IMR-90 (cell line): ENCODE results near the gene CCDC12. TPM values are rescaled to one million over a fixed set of nuclear protein-coding genes. Genes with fewer than 3 reads are reported as not detected.

Experiments
- ATAC-seq: fragments of 200-7000 bp; cut with Tn5 transposase; 2 replicates; pipeline ENCODE4 v1.9.1; 2020; ENCODE audit warnings: low read depth, mild to moderate bottlenecking, moderate library complexity
- BruUV-seq: library from RNA; stranded (reverse); fragments of 400-500 nt; replicated peaks from 2 replicates; lab custom pipeline; 2021; lab: Mats Ljungman, UMichigan
- CTCF ChIA-PET: fragments of 300-600 bp; formaldehyde crosslinking; extraction: SDS; loops from one replicate; lab custom pipeline; 2021; ENCODE audit warnings: antibody characterized with exemption; lab: Yijun Ruan, JAX
- POLR2A ChIA-PET: fragments of 300-600 bp; sonication (Branson Sonifier 250); formaldehyde crosslinking; loops from one replicate; lab custom pipeline; 2022; ENCODE audit warnings: antibody characterized with exemption; ENCODE audit not compliant: unreplicated experiment; lab: Charles Lee
- DNase-seq: peaks from one replicate; pipeline ENCODE4 v3.0.0; 2013
- H2AFZ ChIP-seq: replicated peaks from 2 replicates; pipeline ENCODE3; 2013; ENCODE audit warnings: low read length, mild to moderate bottlenecking; ENCODE audit not compliant: poor library complexity
- H2AK5ac ChIP-seq: 2 replicates; pipeline ENCODE4 v1.6.1; 2013; ENCODE audit warnings: low read depth, low read length, inconsistent platforms
- H2AK9ac ChIP-seq: replicated peaks from 2 replicates; pipeline ENCODE3; 2013; ENCODE audit warnings: mild to moderate bottlenecking, low read depth, low read length, moderate library complexity; ENCODE audit not compliant: poor library complexity
- H2BK120ac ChIP-seq: 2 replicates; pipeline ENCODE4 v1.6.1; 2013; ENCODE audit warnings: low read depth, low read length, inconsistent platforms
- H2BK15ac ChIP-seq: 3 replicates; pipeline ENCODE4 v1.6.1; 2013; ENCODE audit warnings: low read depth, low read length, inconsistent platforms
- H2BK20ac ChIP-seq: 2 replicates; pipeline ENCODE4 v1.6.1; 2013; ENCODE audit warnings: low read depth, mild to moderate bottlenecking, inconsistent platforms, low read length, moderate library complexity
- H2BK5ac ChIP-seq: 2 replicates; pipeline ENCODE4 v1.6.1; 2013; ENCODE audit warnings: mild to moderate bottlenecking, low read depth, low read length, inconsistent platforms; ENCODE audit not compliant: poor library complexity, severe bottlenecking
- H3K14ac ChIP-seq: replicated peaks from 2 replicates; pipeline ENCODE4 v1.6.1; 2013; ENCODE audit warnings: low read depth, low read length, inconsistent platforms
- H3K18ac ChIP-seq: 2 replicates; pipeline ENCODE4 v1.6.1; 2013; ENCODE audit warnings: low read depth, low read length, control low read depth
- H3K23ac ChIP-seq: 2 replicates; pipeline ENCODE4 v1.6.1; 2013; ENCODE audit warnings: low read depth, low read length, inconsistent platforms
- H3K27ac ChIP-seq: 2 replicates; pipeline ENCODE4 v1.5.1; 2013; ENCODE audit warnings: mild to moderate bottlenecking, control low read depth, low read length; ENCODE audit not compliant: insufficient read depth
- H3K27me3 ChIP-seq: 2 replicates; pipeline ENCODE4 v1.6.1; 2013; ENCODE audit warnings: low read length; ENCODE audit not compliant: control insufficient read depth, insufficient read depth
- H3K36me3 ChIP-seq: 2 replicates; pipeline ENCODE4 v1.6.1; 2013; ENCODE audit warnings: low read length, mixed read lengths; ENCODE audit not compliant: control insufficient read depth, insufficient read depth
- H3K4ac ChIP-seq: 2 replicates; pipeline ENCODE4 v1.6.1; 2013; ENCODE audit warnings: low read depth, low read length, inconsistent platforms
- H3K4me1 ChIP-seq: 2 replicates; pipeline ENCODE4 v1.6.1; 2013; ENCODE audit warnings: low read length, mixed read lengths; ENCODE audit not compliant: control insufficient read depth, insufficient read depth
- H3K4me2 ChIP-seq: 2 replicates; pipeline ENCODE4 v1.6.1; 2013; ENCODE audit warnings: low read depth, mild to moderate bottlenecking, control low read depth, low read length, moderate library complexity
- H3K4me3 ChIP-seq: 2 replicates; pipeline ENCODE4 v1.5.1; 2013; ENCODE audit warnings: low read depth, mild to moderate bottlenecking, control low read depth, low read length, moderate library complexity; ENCODE audit not compliant: insufficient read depth
- H3K56ac ChIP-seq: 2 replicates; pipeline ENCODE4 v1.6.1; 2013; ENCODE audit warnings: low read length, inconsistent platforms; ENCODE audit not compliant: insufficient read depth; ENCODE audit errors: extremely low read depth
- H3K79me1 ChIP-seq, 2 experiments: 2 replicates each; pipeline ENCODE4 v1.6.1; 2013; ENCODE audit warnings: low read length in 2 of 2, inconsistent platforms in 1 of 2, low read depth in 1 of 2
- H3K9ac ChIP-seq: 2 replicates; pipeline ENCODE4 v1.6.1; 2013; ENCODE audit warnings: low read depth, low read length, control low read depth
- H3K9me1 ChIP-seq: 2 replicates; pipeline ENCODE4 v1.6.1; 2013; ENCODE audit warnings: low read length, inconsistent platforms; ENCODE audit not compliant: insufficient read depth
- H3K9me3 ChIP-seq: 2 replicates; pipeline ENCODE4 v1.6.1; 2013; ENCODE audit warnings: low read length; ENCODE audit not compliant: control insufficient read depth, insufficient read depth
- H4K20me1 ChIP-seq: 2 replicates; pipeline ENCODE4 v1.6.1; 2013; ENCODE audit warnings: low read length, inconsistent platforms; ENCODE audit not compliant: insufficient read depth
- H4K5ac ChIP-seq: 2 replicates; pipeline ENCODE4 v1.6.1; 2013; ENCODE audit warnings: mild to moderate bottlenecking, low read depth, low read length, control low read depth
- H4K8ac ChIP-seq, 2 experiments: 2 replicates each; pipeline ENCODE4 v1.6.1; 2013; ENCODE audit warnings: low read depth in 2 of 2, low read length in 2 of 2, control low read depth in 1 of 2, inconsistent platforms in 1 of 2
- H4K91ac ChIP-seq: 2 replicates; pipeline ENCODE4 v1.6.1; 2013; ENCODE audit warnings: low read depth, low read length, inconsistent platforms; ENCODE audit not compliant: insufficient read depth
- ELK1 ChIP-seq: fragments of 150-350 bp; IDR thresholded peaks from 2 replicates; pipeline ENCODE4 v1.6.1; 2016; ENCODE audit warnings: low read depth, mild to moderate bottlenecking, low read length, moderate library complexity, borderline replicate concordance
- FOS ChIP-seq: fragments of 150-350 bp; IDR thresholded peaks from 2 replicates; pipeline ENCODE4 v1.6.1; 2016; ENCODE audit warnings: low read depth, low read length
- MAFK ChIP-seq: IDR thresholded peaks from 2 replicates; pipeline ENCODE4 v1.6.1; 2012; ENCODE audit warnings: low read depth, low read length, improper control_type of control experiment
- NFE2L2 ChIP-seq: fragments of 150-350 bp; IDR thresholded peaks from 2 replicates; pipeline ENCODE4 v1.6.1; 2016; ENCODE audit warnings: low read depth, mild to moderate bottlenecking, low read length
- RAD21 ChIP-seq: IDR thresholded peaks from 2 replicates; pipeline ENCODE4 v1.6.1; 2012; ENCODE audit warnings: low read length, improper control_type of control experiment
- SMC3 ChIP-seq: fragments of 150-350 bp; IDR thresholded peaks from 2 replicates; pipeline ENCODE4 v1.6.1; 2016; ENCODE audit warnings: low read depth, mild to moderate bottlenecking, antibody characterized with exemption, low read length, moderate library complexity
- WGBS, 2 experiments: methylation state at CpG; one replicate each; pipeline versions ENCODE4 v1.1.5 to v1.1.7; 2013; ENCODE audit warnings: missing lambda C conversion rate in 2 of 2; ENCODE audit not compliant: insufficient read length in 1 of 2; ENCODE audit errors: extremely low coverage in 2 of 2; 5-methylcytosine and 5-hydroxymethylcytosine counted together
- dilution Hi-C: fragments of 300-500 bp; cut with HindIII; formaldehyde crosslinking; loops from one replicate; pipeline ENCODE4 v1.14.3; 2018; ENCODE audit warnings: low sequenced_read_pairs; ENCODE audit not compliant: unreplicated experiment
- in situ Hi-C: fragments of 300-500 bp; cut with MboI; formaldehyde crosslinking; loops from 3 replicates; pipeline ENCODE4 v1.14.3; 2019; ENCODE audit warnings: low sequenced_read_pairs, inconsistent platforms, mixed read lengths
- intact Hi-C: fragments of 100-400 bp; cut with micrococcal nuclease; formaldehyde crosslinking; loops from 2 replicates; pipeline ENCODE4 v1.10.0; 2022
- polyA plus RNA-seq, 3 experiments: library from polyadenylated mRNA; depleted of rRNA; stranded (reverse); fragments of >200 nt; gene quantifications; 2 replicates each; pipeline ENCODE4 v1.2.3, GENCODE V29; 2012; ENCODE audit warnings: low replicate concordance in 1 of 3
- total RNA-seq: library from RNA; depleted of rRNA; stranded (reverse); fragments of >200 nt; gene quantifications from 2 replicates; pipeline ENCODE4 v1.2.3, GENCODE V29; 2012

Gene CCDC12
- total and polyA plus RNA-seq, 2 of the 4 experiments (the other 2 are of a cell fraction): 15.2 to 35.1 TPM

- Histone ChIP-seq H3K4me1 (peaks cover 10% of the 10 kb centered on the region), H2AFZ (no peak overlapping the region), H4K91ac (no peak overlapping the region), H4K8ac (no peak overlapping the region), H2BK120ac (no peak overlapping the region), H3K27ac (no peak overlapping the region), H3K23ac (no peak overlapping the region), H3K9me3 (no peaks in the 10 kb centered on the region), H3K4me3 (no peak overlapping the region), H3K9ac (no peak overlapping the region), H4K5ac (no peak overlapping the region), H3K4ac (no peak overlapping the region), H3K79me1 (peaks cover 55 to 88% of the 10 kb centered on the region in 2 experiments), H3K36me3 (peaks cover 33% of the 10 kb centered on the region), H2AK5ac (no peak overlapping the region), H4K20me1 (peaks cover 72% of the 10 kb centered on the region), H3K14ac (no peak overlapping the region), H3K9me1 (peaks cover 33% of the 10 kb centered on the region), H3K27me3 (no peaks in the 10 kb centered on the region), H2BK5ac (no peak overlapping the region), H3K4me2 (no peak overlapping the region), H2BK20ac (no peak overlapping the region), H2BK15ac (no peak overlapping the region), H3K18ac (no peak overlapping the region), H2AK9ac (no peak overlapping the region), H3K56ac (no peak overlapping the region)
- in situ Hi-C loops (no loop called here), dilution Hi-C loops (no loop called here), intact Hi-C loops (no loop called here)
- TF ChIP-seq SMC3 (no peak), FOS (no peak), MAFK (no peak), NFE2L2 (no peak), RAD21 (no peak), ELK1 (no peak)
- WGBS, 2 experiments: no CpG with 5 or more reads among the region's 12 CpGs
- DNase-seq: no peak
- ChIA-PET CTCF (interaction anchor here (0.6 to 1.3 kb wide), 2 partner anchors 8 to 164 kb away, joined by 4 to 8 read pairs; no protein-coding TSS in a partner anchor), POLR2A (no interaction called here)
- BruUV-seq: no TSS peak
- no peak for ATAC-seq
These were observed 33.0 kb downstream of the CCDC12 start for GRCh38 chr3:46943237-46944187.
